Activated CD4-positive, CD25-positive, alpha-beta regulatory T cell treated with anti-CD3 and anti-CD28 coated beads, Interleukin-2, amount 50 U/mL, for 16 hours (primary cell): Measurements from ENCODE around the gene ANKRD65.

Source experiments
- DNase-seq: peaks from one replicate; pipeline ENCODE4 v3.0.0-alpha.2; 2020; ENCODE audit warnings: low read depth, low spot score

Gene ANKRD65

GRCh38 chr1:1442069-1442770, 21.1 kb upstream of the ANKRD65 start:
- no peak for DNase-seq

DNA sequence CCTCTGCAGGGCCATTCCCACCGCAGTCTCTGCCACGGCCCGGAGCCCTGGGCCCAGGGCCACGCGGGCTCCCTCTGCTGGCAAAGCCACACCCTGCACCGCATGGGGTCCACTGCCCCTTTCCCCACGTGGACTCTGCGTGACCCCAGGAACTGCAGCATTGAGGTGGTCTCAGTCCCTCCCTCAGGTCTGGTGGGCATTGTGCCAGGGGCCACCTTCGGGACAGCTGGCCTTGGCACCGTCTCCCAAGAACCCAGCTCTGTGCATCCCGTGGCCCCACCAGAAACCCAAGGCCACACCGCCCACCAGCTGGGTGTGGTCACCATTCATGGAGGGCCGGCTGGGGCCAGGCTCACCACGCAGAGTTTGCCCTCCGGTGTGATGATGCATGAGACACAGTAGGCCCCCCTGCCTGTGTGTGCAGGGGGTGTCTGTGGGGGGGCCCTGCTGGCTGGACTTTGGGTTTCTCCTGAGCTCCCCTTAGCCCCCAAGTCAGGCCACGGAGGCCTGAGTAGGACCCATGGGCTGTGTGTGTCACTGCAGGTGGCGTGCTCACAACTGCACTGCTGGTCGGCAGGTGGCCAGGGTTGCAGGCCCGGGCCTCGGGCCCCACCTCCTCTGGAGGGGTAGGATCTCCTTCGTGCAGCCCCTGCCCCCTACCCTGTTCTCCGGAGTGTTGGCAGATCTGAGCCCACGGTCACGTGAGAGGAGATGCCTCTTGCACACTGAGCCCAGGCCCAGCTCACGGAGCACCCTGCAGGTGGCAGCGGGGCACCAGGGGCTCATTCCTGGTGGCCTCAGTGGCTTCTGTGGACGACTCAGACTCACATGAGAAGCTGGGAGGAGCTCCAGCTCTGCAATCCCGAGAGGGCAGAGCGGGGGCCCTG, 20.2 kb upstream of the ANKRD65 start:
- DNase-seq, result peak; percentile 26

DNA sequence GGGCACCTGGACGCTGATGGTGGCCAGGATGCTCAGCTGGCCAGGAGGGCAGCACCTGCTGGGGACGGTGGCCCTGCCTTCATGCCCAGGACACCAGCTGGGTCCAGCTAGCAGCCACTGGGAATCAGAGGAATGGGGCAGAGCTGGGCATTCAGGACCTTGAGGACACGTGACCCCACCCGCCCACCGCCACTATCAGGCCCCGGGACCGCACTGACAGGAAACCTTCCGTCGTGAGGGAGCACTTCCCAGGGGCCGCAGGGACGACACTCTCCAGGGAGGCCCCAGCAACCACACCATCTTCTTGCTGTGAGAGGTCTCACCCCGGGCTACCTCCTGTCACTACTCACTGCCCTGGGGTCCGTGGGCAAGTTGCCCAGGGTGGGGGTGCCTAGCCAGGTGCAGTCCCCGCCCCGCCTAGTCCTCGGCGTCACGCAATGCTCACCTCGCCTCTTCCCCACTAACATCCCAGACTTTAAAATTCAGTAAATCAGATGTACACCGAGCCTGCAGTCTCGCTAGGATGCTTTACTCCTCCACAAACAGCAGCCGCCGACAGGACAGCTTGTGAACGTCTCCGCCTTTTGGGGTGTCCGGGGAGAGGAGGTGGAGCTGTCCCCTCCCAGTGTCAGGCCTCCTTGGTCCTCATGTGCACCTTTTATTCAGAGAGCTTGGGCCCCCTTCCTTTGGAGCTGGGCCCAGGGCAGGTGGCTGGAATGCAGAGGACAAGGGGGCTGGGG, 19.4 kb upstream of the ANKRD65 start:
- DNase-seq, result no peak

DNA sequence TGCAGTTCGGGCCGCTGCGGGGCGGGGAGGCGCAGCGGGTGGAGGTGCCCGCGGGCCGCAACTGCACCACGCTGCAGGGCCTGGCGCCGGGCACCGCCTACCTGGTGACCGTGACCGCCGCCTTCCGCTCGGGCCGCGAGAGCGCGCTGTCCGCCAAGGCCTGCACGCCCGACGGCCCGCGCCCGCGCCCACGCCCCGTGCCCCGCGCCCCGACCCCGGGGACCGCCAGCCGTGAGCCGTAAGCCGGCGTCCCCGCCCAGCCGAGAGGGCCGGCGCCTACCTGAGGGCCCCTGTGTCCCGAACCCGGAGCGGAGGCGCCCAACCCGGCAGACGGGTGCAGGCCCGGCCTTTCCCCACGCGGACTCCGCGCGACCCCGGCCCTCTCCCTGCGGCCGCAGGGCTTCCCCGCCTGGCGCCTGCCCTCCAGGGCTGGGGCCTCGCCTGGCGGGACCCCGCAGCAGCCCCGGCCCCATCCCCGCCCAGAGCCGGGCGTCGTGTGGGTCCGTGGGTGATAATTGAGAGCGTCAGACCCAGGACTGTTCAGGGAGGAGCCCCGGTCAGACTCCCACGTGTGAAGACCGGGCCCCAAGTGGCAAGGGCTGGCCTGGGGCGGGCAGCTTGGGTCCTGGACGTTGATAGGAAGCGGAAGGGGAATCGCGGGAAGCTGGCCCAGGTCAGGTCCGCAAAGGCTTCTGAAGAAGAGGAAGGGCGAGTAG, 18.6 kb upstream of the ANKRD65 start:
- no peak for DNase-seq

GRCh38 chr1:1438531-1439381, 17.7 kb upstream of the ANKRD65 start:
- DNase-seq, result no peak

- no peak for DNase-seq
Observed at GRCh38 chr1:1437904-1438376, 16.9 kb upstream of the ANKRD65 start.

- no peak for DNase-seq
Observed at GRCh38 chr1:1437033-1437903, 16.2 kb upstream of the ANKRD65 start.

GRCh38 chr1:1436630-1437032, 15.6 kb upstream of the ANKRD65 start:
- no peak for DNase-seq

DNA sequence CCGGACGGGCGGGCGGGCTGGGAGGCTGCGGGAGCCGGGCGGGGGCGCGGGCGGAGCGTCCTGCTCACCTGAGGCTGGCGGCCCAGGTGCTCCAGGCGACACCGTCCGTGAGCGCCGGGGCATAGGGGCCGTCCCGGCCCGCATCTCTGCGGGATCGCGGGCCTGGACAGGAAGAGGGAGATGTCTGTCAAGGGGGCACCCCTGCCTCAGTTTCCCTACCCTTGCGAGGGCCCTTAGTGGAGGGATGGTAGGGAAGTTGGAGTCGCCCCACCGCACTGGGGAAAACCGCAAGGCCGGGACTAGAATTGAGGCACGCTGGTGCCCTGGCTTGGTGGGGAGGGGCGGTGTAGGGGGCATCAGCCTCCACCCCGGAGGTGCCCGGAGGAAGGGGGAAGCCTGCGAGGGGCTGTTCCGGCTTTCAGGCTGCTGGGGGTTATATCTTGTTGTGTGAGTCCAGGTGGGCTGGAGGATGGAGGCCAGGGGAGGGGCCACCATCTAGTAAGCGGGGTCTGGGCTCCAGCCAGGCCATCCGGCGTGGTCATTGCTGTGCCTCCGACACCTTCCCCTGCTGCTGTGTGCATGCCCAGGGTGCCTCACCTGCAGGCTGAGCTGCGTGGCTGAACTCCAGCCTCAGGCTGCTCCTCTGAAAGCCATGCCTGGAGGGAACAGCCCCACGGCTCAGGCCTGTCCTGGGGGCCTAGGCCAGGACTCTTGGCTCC, 15.0 kb upstream of the ANKRD65 start:
- no peak for DNase-seq

GRCh38 chr1:1435106-1435903, 14.2 kb upstream of the ANKRD65 start, which contains the start of gene VWA1:
TSS of gene VWA1 (plus strand) at chr1:1435690. CDS start at chr1:1435749, 59 bp downstream.
- peak; percentile 26 for DNase-seq

DNA sequence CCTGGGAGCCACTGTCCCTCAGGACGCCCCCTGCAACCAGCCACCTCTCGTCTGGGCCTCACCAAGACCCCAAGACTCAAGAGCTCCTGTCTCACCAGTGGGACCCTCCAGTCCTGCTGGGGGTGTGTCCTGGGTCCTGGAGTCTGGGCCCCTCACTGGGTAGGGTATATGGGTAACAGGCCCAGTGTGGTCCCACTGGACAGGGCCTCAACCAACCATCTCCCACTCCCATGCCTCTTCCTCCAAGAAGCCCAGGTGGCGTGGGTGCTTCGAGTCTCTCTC, 13.7 kb upstream of the ANKRD65 start:
- no peak for DNase-seq

DNA sequence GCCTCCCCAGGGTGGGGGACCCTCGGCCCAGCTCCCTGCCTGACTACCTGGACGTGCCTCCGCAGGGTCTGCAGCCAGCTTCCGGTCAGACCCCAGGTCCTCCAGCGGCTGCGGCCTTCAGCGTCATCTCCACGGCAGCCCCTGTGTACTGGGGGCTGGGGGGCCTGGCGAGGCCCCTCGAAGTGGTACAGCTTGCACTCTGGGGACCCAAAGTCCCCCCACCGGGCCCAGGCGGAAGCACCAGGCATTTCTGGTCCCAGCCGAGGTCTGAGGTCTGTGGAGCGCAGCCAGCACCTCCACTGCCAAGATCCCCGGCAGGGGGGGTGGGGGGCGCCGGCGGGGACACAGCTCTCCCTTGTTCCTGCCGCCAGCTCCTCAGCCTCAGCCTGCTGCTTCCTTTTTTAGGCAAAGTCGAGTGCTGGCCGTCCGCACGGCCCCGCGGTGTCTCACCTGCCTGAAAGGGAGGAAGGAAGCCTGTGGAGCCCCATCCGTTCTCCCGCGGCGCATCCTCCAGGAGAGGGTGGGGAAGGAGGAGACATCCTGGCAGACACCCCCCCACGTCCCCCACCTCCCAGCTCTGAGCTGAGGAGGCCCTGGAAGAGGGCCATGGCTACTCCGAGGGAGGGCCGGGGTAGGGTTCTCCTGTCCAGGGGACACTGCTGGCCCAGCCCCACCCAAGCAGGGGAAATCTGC, 13.2 kb upstream of the ANKRD65 start:
- no peak for DNase-seq

GRCh38 chr1:1433804-1434130, 12.7 kb upstream of the ANKRD65 start:
- no peak for DNase-seq

GRCh38 chr1:1432951-1433803, 12.1 kb upstream of the ANKRD65 start:
- DNase-seq, result no peak

- DNase-seq, result no peak
Observed at GRCh38 chr1:1432274-1432950, 11.3 kb upstream of the ANKRD65 start.

DNA sequence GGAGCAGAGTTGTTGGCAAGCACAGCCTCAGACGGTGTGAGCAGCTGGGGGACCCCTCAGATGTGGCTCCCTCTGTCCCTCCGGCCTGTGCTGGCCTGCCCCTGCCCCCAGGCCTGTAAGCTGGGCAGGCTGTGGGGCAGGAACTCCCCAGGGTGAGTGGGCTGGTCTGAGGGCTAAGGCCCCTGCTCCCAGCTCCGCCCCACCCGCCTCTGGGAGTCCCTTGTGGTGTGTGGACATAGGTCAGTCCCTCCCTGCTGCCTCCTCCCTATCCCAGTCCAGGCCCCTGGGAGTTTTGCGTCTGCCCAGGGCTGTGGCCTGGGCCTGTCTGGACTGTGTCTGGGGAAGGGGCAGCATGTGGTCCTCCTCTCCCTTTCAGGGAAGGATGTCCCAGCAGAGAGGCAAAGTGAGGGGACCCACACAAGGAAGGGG, 10.8 kb upstream of the ANKRD65 start:
- DNase-seq, result no peak
